DMS53 treated with DMSO at 0.1 percent for 48 hours (cell line): ENCODE results near the gene ONECUT2.

ENCODE experiments used
- DNase-seq: peaks from one replicate; lab custom pipeline; 2025; ENCODE audit not compliant: unreplicated experiment; lab: John Stamatoyannopoulos, UW

Gene ONECUT2

DNA sequence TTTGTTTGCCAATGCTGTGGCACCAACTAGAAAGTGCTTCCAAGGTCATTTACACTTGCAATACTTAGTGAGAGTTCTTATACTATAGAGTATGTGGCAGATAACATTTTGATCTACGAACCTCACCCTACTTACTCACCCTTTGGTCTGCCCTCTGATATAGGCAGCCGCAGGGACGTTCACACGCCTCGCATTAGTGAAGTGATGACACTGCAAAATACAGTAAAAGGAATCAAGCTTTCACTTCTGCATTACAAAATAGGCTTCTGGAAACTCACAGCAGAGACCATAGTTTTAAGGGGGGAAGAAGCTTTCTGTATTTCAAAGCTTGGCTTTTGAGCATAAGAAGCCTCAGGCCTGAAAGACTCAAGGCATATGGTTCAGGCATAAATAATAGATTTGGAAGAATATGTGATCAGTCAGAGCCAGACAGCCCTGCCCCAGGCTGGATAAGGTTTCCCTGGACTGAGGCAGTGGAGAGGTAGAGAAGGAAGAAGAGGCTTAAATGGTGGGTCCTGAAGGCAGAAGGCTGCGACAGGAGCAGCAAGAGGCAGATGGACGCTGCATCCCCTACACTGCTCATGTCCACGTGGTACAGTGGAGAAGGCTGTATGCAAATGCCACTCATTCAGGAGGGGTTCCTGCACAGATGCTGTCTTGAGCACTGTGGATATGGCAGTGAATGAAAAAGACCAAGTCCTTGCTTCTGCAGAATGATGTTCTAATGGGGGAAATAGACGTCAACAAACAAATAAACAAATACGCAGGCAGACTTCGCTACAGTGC is 88.2 kb downstream of the ONECUT2 start:
- DNase-seq: no peak

DNA sequence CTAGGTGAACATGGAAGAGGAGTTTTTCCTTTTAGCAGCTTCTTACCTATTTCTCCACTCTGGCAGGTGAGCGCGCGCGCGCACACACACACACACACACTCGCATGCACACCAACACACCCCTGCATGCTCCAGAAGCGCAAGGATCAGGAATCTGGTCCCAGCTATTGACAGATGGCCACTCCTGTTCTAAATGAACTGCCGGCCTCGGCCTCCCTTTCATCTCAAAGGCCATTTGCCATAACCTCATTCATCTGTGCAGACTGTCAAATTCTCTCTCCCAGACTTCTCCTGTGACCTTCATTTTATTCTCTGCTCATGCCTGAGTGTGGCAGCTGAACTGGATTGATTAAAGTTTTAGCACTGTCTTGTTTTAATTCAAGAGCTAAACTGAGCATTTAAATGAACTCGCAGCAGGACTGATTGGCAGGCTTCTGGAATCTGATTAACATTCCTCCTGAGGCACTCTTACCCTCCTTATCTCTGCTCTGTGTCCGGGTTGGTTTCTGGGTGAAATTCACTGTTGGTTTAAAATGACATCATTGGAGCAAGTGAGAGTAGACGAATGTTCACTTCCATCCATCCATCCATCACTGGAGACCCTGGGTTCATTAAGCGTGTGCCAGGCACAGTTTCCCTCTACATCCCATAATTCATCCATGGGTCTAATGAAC is 92.5 kb downstream of the ONECUT2 start:
- no peak for DNase-seq

GRCh38 chr18:57529151-57529550 is 94.0 kb downstream of the ONECUT2 start:
- DNase-seq: no peak

- no peak for DNase-seq
Observed at GRCh38 chr18:57533006-57533867, 98.1 kb downstream of the ONECUT2 start.

- DNase-seq: no peak
Observed at GRCh38 chr18:57533868-57534510, 98.8 kb downstream of the ONECUT2 start.

DNA sequence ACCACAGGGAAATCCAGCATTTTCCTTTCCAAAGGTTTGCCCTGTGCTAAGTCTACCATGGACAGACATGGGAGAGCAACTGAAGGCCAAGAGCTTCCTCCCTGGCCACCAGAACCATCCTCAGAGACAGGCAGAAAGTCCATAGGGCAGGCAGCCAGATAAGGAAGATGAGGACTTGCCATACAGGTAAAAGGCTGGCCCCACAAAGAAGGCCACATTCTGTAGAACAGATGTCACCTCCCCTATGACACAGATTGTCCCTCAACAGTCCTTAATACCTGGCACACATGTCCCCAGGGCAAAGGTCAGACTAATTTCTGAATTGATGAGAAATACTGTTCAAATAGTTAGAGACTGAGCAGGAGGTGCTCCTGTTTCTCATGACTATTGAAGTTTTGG is 99.3 kb downstream of the ONECUT2 start:
- DNase-seq: no peak

- DNase-seq: no peak
Observed at GRCh38 chr18:57538614-57539013, 103.4 kb downstream of the ONECUT2 start.

DNA sequence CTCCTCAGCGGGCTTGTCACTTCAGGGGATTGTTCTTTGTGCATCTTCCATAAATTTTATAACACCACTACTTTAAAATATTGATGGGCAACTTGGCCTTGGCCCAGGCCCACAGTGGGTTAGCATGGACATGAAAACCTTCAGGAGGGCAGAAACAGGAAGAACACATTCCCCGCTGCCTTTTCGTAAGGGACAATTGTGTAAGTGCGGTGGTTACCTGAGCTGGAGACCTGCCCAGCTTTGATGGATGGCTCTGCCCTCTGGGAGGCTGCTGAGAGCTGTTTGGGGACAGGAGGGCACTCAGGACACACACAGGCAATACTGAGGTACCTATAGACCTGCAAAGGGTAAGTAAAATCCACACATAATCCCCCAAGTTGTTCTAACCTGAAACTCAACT is 104.5 kb downstream of the ONECUT2 start:
- no peak for DNase-seq
